ENCODE measurements around the gene RAD21L1.

RAD21L1 gene

DNA sequence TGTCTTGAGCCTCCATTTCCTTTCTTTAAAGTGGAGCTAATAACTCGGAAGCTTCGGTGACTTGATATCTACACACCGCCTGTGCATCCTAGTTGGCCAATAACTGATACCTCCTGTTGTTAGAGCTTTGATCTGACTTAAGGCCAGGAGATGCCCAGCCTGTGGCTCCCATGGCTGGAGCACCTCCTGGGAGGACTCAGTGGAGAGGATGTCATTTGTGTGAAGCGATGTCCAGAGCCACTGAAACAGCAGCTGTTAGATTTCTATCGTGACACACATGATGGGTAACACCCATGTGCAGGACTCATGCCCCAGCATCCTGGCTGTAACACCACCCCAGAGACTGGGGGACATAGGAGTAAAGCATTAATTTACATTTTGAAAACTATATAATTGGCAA lies 72.3 kb downstream of the RAD21L1 start:
- DNase-seq (ENCODE audit: low read depth in 1 of 2, low spot score in 1 of 2): no peak

DNA sequence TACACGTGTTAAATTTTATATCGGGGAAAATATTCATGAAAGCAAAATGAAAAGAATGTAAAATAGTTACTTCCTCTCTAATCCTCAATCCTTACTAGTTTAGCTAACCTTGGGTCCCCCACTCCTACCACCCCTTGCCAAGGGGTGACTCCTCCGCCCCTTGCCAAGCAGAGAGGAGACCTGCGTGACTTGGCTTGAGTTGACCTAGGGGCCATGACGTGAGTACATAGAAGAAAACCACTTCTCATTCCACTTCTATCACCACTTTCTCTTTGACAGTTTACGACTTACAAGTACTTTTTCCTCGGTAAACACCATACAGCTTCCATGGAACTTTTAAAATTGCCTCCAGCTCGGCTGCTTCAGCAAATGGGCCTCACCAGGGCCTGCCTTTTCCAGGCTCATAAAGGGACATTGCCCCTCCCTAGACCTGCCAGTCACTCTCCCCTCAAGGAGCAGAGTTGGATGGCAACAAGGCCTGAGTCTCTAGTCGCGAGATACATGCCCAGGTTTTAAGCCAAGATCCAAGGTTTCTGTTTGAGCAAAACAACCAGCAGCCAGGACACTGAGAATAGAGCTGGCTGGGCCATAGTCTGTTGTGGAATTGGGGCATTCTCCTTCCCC lies 73.2 kb downstream of the RAD21L1 start:
- no peak for DNase-seq (ENCODE audit: low read depth in 1 of 2, low spot score in 1 of 2)
- TF ChIP-seq POLR2AphosphoS5 (IDR thresholded peaks at IDR 0.05; ENCODE audit: low read depth): no peak
- no peak for TF ChIP-seq GABPA (IDR thresholded peaks at IDR 0.05; ENCODE audit: low read depth)
- TF ChIP-seq SPI1 (IDR thresholded peaks at IDR 0.05; ENCODE audit: borderline replicate concordance, low read depth): no peak
- TF ChIP-seq, protein P1, sequence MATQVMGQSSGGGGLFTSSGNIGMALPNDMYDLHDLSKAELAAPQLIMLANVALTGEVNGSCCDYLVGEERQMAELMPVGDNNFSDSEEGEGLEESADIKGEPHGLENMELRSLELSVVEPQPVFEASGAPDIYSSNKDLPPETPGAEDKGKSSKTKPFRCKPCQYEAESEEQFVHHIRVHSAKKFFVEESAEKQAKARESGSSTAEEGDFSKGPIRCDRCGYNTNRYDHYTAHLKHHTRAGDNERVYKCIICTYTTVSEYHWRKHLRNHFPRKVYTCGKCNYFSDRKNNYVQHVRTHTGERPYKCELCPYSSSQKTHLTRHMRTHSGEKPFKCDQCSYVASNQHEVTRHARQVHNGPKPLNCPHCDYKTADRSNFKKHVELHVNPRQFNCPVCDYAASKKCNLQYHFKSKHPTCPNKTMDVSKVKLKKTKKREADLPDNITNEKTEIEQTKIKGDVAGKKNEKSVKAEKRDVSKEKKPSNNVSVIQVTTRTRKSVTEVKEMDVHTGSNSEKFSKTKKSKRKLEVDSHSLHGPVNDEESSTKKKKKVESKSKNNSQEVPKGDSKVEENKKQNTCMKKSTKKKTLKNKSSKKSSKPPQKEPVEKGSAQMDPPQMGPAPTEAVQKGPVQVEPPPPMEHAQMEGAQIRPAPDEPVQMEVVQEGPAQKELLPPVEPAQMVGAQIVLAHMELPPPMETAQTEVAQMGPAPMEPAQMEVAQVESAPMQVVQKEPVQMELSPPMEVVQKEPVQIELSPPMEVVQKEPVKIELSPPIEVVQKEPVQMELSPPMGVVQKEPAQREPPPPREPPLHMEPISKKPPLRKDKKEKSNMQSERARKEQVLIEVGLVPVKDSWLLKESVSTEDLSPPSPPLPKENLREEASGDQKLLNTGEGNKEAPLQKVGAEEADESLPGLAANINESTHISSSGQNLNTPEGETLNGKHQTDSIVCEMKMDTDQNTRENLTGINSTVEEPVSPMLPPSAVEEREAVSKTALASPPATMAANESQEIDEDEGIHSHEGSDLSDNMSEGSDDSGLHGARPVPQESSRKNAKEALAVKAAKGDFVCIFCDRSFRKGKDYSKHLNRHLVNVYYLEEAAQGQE (IDR thresholded peaks at IDR 0.05; ENCODE audit: insufficient replicate concordance, low read depth): no peak
- TF ChIP-seq, protein P2, sequence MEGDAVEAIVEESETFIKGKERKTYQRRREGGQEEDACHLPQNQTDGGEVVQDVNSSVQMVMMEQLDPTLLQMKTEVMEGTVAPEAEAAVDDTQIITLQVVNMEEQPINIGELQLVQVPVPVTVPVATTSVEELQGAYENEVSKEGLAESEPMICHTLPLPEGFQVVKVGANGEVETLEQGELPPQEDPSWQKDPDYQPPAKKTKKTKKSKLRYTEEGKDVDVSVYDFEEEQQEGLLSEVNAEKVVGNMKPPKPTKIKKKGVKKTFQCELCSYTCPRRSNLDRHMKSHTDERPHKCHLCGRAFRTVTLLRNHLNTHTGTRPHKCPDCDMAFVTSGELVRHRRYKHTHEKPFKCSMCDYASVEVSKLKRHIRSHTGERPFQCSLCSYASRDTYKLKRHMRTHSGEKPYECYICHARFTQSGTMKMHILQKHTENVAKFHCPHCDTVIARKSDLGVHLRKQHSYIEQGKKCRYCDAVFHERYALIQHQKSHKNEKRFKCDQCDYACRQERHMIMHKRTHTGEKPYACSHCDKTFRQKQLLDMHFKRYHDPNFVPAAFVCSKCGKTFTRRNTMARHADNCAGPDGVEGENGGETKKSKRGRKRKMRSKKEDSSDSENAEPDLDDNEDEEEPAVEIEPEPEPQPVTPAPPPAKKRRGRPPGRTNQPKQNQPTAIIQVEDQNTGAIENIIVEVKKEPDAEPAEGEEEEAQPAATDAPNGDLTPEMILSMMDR (IDR thresholded peaks at IDR 0.05; ENCODE audit: insufficient read depth, low read length): no peak
- no peaks in the 10 kb centered on the region for H3K27me3 ChIP-seq (ENCODE audit: insufficient read depth, poor library complexity, severe bottlenecking)
- no peak overlapping the region for H3K4me3 ChIP-seq (replicated peaks; ENCODE audit: insufficient read depth, low read length)
- no peak overlapping the region for H3K27ac ChIP-seq (replicated peaks)

More for the DNA sequence above, 72.3 kb downstream of the RAD21L1 start:
- Histone ChIP-seq H3K27me3 (ENCODE audit: insufficient read depth, poor library complexity, severe bottlenecking) (no peaks in the 10 kb centered on the region), H3K4me3 (replicated peaks; ENCODE audit: insufficient read depth, low read length) (no peak overlapping the region), H3K27ac (replicated peaks) (no peak overlapping the region)
- TF ChIP-seq GABPA (IDR thresholded peaks at IDR 0.05; ENCODE audit: low read depth) (no peak), SPI1 (IDR thresholded peaks at IDR 0.05; ENCODE audit: borderline replicate concordance, low read depth) (no peak), POLR2AphosphoS5 (IDR thresholded peaks at IDR 0.05; ENCODE audit: low read depth) (no peak)
- TF ChIP-seq, protein P1 (IDR thresholded peaks at IDR 0.05; ENCODE audit: insufficient replicate concordance, low read depth): no peak
- TF ChIP-seq, protein P2 (IDR thresholded peaks at IDR 0.05; ENCODE audit: insufficient read depth, low read length): no peak

DNA sequence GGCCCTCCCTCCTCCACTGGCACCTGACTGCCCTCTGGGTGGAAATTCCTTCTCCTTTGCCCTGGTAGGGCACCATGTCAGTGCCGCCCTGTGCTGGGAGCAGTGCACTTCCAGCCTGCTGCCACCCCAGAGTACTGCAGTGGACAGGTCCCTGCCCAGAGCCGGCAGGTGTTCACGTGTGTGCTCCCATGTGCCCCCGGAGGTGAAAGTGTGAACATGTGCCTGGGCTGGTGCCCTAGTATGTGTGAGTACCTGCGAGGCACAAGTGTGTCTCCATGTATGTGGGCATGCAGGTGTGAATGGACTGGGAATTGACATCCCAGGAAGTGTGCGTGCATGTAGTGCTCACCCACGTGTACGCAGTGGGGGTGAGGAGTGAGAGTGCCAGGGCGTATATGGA lies 73.7 kb downstream of the RAD21L1 start:
- Histone ChIP-seq H3K27me3 (ENCODE audit: insufficient read depth, poor library complexity, severe bottlenecking) (peaks cover 2% of the 10 kb centered on the region), H3K27ac (replicated peaks) (no peak overlapping the region), H3K4me3 (replicated peaks; ENCODE audit: insufficient read depth, low read length) (no peak overlapping the region)
- peak; percentile 13 to 26 for DNase-seq (ENCODE audit: low read depth in 1 of 2, low spot score in 1 of 2)
- TF ChIP-seq, protein P2 (IDR thresholded peaks at IDR 0.05; ENCODE audit: insufficient read depth, low read length): peak; percentile 1
- TF ChIP-seq GABPA (IDR thresholded peaks at IDR 0.05; ENCODE audit: low read depth): no peak

Data from HL-60 (cell line).